GM19328 (cell line): Measurements from ENCODE around the gene IGFALS.

Source experiments
- ATAC-seq: cut with Tn5 transposase; IDR thresholded peaks from one replicate; pipeline ENCODE4 v1.9.1; 2021; ENCODE audit warnings: mild to moderate bottlenecking, moderate library complexity; ENCODE audit not compliant: unreplicated experiment

Gene IGFALS

DNA sequence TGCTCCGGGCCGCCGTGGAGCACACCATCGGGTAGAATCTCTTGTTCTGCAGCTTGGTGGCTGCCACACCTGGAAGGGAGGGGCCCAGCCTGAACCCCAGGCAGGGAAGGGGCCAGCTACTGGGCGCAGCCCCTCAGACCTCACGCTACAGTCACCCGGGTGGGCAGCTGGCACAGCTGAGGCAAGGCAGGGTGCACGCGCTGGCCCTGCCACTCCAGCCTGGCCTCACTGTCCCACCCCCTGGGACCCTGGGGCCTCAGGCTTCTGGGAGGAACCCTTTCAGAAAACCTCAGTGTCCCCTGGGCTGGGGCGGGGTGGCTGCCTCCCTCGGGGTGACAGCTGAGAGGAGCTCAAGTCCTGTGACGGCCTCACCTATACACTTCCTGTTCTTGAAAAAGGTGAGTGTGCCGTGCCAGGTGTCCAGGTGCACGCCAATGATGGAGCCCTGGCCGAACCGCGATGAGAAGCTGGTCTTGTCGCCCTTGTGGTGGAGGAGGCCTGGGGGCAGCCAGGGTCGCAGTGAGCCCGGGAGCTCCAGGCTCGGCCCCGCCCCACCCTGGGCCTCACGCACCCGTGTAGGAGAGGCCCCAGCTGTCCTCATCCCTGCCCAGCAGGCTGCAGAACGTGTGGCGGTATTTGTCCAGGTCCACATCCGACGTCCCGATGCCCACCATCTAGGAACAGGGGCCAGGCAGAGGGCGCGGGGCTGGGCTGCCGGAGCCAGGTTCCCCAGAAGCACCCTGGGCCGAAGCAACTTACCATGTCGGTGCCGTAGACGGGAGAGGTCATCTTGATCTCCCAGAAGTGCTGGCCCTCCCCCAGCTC lies 15.9 kb downstream of the IGFALS start:
- ATAC-seq: no peak

DNA sequence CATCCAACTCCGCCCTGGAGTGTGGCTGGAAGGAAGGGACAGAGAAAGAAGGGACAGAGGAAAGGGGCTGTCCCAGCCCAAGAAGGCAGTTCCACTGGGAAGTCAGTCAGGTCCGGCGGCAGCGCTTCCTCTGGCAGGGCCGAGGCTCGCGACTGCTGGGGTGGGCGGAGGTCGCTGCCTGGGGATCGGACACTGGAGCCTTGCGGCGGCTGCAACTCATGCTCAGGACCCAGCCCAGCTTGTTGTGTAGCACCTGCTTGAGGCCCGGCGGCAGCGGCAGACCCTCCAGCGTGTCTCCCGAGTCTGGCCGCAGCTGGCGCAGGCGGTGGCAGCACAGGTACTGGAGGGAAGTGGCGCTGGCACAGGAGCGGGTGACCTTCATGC lies 16.5 kb downstream of the IGFALS start:
- no peak for ATAC-seq

DNA sequence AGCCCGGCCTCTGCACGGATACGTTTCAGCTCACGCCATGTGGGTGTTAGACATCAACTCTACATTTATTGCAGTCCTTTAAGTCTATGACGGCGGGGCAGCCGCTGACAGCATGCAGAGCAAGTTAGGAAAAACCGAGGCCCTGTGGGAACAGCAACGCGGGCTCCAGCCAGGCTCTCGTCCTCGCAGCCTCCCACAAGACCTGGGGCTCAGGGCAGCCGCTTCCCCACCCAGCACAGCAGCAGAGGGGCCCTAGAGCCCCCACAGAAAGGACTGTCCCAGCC lies 16.9 kb downstream of the IGFALS start:
- no peak for ATAC-seq

DNA sequence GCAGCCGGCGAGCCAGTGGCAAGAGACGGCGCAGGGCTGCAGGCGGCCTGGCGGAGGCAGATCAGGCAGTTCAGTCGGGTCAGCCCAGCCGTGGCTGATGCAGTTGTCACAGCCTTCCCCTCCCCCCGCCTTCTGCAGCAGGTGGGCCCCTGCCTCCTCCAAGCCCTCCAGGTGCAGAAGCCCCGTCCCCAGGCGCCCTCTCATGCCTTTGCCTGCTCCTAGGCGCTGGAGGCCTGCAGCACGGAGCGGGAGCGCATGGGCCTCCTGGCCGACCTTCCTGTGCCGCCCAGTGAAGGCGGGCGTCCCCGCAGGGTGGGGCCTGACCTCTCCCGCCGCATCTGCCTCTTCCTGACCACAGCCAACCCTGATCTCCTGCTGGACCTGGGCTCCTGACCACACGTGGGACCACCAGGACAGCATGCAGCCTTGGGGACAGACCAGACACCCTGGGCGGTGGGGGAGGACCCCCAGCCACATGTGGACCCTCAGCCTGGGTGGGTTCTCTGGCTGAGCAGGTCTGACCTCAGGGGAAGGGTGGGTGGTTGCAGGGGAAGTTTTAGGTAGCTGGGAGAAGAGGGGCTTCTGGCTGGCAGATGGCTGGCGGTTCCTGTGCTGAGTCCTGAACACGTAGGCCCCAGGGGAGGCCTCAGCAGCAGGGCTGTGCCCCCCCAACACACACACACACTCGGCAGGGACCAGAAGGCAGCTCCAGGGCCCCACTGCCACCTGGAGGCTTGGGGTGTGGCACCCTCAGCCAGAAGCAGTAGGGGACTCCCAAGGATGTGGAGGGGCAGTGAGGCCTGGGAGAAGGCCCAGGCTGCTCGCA lies 17.4 kb downstream of the IGFALS start:
- ATAC-seq: no peak

DNA sequence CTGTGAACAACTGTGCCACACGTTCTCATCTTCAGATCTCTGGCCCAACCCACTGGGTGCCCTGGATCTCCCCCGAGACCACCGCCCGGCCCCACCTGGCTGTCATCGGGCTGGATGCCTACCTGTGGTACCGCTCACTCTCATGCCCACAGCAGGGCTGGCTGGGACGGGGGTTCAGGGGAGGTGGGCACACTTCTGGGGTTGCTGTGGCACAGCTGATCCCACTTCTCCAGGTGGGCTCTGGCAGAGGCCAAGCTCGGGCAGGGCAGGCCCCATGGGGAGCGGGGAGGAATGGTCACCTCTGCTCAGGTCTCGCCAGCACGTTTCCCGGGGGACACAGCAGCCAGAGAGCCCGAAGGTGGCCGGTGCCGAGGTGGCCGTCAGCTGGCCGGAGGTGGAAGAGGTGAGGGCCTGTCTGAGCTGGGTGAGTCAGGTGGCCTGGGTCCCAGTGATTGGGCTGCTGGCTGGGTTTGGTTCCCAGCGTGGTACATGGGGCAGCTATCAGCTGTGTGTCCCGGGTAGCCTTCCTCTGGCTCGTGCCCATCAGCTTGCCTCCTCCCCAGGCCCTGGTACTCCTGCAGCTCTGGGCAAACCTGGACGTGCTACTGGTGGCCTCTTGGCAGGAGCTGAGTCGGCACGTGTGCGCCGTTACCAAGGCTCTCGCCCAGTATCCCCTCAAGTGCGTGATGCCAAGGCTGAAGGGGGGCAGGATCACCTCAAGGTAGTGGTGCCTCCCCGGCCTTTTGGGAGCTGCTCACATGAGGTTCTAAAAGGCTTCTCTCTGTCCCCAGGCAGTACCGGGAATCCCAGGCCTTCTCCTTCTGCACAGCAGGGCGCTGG lies 18.3 kb downstream of the IGFALS start:
- ATAC-seq: no peak

DNA sequence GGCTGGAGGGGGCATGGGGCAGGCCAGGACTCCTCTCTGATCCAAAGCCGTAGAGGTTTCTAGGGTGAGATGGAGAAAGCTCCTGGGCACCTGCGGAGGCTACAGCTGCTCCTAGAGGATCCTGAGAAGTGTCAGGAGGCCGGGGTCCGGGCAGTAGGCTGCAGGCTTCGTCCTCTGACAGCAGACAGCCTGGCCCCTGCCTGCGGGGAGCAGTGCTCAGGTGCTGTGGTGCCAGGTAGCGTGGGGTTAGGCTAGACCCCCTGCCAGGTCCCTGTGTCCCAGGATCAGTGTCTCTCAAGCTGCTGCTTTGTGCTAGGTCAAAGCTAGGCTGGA lies 19.1 kb downstream of the IGFALS start:
- no peak for ATAC-seq

DNA sequence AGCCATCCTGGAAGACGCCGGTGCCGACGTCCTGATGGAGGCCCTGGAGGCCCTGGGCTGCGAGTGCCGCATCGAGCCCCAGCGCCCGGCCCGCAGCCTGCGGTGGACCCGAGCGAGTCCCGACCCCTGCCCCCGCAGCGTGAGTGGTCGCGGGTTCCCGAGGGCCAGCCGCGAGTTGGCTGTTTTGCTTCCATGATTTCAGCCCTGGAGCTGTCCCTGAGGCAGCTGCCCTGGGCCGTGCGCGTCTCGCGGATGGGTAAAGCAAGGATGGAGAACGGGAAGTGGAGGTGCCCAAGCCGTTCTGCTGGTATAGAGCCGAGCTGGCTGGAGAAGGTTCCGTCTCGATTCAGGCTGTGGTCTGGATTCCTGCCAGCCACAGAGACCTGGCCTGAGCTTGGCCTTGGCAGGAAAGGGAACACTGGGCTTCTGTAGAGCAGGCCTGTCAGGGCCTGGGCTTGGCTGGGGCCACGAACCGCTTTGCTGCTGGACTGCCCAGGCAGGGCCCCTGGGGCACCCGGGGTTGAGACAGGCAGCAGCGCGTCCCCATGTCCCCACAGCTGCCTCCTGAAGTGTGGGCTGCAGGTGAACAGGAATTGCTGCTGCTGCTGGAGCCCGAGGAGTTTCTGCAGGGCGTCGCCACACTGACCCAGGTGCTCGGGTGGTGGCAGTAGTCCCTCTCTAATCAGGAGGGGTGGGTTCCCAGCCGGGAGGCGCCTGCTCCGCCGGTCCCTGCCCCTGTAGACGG lies 19.6 kb downstream of the IGFALS start:
- no peak for ATAC-seq

DNA sequence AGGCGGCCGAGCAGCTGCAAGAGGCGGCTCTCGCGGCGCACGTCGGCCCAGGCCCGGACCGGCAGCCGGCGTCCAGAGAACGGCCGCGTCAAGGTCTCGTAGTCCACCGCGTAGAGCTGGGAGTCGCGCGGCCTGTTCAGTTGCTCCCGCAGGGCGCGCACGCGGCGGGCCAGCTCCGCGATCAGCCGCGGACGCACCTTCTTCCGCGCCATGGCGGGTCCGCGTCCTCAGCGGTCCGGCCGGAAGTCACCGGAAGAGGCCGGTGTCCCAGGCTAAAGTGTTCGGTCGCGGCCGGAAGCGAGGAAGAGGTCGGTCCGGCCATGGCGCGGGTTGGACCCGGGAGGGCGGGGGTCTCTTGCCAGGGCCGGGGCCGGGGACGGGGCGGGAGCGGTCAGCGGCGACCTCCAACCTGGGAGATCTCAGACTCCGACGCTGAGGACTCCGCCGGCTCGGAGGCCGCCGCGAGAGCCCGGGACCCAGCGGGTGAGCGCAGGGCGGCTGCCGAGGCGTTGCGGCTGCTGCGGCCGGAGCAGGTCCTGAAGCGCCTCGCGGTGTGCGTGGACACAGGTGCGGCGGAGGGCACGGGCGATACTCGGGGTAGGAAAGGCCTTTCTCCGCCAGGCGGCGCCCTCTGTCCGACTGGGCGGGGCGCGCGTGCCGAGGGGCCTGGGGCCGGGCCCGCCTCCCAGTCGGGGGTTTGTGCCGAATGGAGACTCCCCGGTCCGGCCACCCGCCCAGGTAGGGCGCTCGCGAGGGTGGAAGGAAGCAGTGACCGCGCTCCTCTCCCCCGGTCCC lies 20.4 kb downstream of the IGFALS start, which contains the start of gene MRPS34:
TSS of gene MRPS34 (minus strand) at position 227 of the 795 bp plus-strand sequence. CDS start at position 212, 15 bp downstream.
- ATAC-seq: no peak

DNA sequence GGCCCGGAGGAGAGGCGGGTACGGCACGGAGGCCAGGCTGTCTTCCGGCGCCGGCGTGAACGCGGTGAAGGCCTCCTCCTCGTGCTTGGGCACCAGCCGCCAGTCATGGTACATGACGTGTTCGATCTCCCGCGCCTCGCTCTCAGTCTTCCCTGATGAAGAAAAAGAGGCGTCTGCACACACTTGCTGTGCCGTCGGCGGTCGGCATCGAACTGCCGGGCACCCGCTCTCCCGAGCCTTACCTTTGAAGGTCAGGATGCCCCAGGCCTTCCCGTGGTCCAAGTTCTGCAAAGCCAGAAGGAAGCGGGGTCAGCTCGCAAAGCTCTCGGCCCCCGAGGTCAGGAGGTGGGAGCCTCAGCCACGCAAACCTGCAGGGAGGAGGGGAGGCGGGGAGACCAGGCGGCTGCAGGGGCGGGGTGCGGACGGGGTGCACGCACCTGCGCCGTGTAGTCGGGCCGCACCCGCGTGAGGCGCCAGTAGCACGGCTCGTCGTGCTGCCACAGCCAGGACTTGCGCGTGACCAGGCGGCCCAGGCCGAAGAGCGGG lies 21.1 kb downstream of the IGFALS start, which contains the start of gene EME2:
TSS of gene EME2 (plus strand) at position 449 of the 546 bp plus-strand sequence. CDS start 418 bp downstream, outside the sequence.
- no peak for ATAC-seq

DNA sequence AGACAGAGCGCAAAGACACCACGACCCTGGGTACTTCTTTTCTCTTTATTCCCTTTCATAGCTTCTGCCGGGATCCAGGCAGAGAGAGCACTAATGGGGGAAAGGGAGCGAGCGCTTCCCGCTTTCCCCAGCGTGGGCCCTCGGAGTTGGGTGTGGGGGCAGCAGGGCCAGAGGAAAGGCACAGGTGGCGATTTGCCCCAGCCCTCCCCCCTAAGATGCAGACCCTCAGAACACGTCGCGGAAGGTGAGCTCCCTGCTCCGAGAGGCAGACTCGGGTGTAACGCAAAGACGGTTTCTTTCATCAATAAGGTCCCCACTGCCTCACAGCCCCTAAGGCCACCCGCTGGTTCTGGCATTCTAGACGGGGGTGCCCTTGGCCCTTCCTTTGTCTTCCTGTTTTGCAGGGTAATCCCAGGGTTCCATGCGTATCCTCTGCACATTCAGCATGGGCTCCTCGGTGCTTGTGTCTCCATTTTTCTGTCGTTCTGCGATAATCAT lies 21.6 kb downstream of the IGFALS start:
- no peak for ATAC-seq

DNA sequence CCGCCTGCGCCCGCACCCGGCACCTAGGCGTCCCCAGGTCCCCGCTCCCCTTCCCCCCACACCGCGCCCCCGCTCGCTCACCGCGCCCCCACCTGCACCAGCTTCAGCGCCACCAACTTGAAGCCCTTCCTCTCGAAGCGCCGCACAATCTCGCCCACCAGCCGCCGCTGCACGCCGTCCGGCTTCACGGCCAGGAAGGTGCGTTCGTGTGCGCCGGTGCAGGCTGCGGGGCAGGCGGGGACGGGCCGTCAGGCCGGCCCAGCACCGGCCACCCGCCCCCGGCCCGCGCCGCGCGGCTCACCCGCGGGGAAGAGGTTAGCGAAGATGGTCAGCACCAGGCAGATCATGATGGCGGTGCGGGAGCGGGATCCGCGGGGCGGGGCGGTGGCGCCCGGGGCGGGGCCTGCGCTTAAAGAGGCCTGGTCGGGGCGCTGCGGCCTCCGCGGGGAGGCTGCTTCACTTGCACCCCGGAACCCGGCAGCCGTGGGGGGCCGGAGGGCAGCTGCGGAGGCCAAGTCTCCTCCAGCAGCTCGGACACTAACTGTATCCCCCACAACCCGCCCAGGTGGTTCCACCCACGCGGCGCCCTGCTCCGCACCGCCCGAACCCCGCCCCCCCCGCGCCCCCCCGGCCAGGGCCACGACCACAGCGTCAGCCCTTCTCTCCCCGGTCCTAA lies 22.2 kb downstream of the IGFALS start, which contains the start of gene NME3:
TSS of gene NME3 (minus strand) at position 356 of the 676 bp plus-strand sequence. CDS start at position 347, 9 bp downstream.
- no peak for ATAC-seq

DNA sequence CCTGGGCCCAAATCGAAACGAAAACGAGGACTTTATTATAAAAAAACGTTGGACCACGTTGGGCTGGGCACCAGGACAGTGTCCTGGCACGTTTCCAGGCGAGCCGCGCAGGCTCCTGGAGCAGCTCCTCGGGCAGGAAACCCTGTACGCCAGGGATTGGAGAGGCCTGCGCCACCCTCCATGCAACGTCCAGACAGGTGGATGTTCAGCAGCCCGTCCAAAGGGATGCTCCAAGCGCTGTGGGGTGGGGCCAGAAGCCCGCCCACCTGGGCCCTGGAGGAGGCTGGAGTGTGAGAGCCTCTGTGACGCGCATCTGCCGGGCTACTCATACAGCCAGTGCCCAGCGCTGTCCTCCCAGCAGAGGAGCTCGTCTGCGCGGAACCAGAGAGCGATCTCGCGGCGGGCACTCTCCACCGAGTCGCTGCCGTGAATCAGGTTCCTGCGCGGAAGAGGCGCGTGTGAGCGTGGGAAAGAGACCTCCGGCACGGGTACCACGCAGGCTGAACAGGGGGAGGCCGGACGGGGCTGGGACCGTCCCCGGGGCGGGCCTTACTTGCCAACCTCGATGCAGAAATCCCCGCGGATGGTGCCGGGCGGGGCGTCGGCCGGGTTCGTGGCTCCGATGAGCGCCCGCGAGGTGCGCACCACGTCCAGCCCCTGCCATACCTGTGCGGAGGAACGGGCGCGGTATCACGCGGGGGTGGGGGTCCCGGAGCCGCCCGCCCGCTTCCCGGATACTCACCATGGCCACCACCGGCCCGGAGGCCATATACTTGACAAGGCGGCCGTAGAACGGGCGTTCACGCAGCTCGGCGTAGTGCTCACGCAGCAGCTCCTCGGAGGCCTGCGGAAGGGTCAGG lies 22.9 kb downstream of the IGFALS start:
- no peak for ATAC-seq

DNA sequence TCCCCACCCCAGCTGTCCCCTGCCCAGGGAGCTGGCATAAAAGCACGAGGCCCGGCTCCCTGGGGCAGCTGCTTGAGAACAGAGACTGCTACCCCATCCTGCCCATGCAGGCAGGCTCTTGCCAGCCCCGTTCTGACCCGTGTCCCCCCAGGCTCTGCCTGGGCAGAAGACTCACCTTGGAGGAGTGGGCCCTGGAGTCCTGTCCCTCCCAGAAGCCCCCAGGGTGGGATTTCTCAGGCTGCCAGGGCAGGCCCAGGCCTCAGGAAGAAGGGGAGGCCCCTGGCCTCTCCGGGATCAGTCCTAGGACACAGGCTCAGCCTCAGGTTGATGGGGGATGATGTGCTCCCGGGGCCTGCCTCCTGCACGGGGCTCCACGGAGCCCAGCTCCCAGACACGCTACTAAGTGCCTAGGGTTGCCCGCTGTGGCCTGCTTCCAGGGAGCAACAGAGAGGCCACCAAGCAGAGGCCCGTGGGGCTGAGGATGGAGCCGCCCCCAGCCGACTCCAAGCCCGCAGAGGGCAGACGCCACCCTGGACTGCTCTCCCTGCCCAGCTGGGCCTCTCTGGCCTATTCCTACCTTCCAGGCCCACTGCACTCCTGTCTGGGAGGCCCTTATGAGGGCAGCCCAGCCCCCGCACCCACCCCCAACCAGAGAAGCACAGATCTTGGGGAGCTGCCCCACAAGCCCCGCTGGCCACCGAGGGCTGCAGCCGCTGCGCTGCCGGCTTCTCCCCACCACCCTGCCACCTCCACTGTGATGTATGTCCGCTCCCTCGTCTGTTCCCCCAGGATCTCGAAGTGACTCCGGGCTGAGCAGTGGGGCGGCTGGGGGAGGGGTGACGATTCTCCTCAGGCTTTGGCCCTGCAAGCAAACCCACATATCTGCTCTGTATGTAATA lies 23.9 kb downstream of the IGFALS start:
- no peak for ATAC-seq

DNA sequence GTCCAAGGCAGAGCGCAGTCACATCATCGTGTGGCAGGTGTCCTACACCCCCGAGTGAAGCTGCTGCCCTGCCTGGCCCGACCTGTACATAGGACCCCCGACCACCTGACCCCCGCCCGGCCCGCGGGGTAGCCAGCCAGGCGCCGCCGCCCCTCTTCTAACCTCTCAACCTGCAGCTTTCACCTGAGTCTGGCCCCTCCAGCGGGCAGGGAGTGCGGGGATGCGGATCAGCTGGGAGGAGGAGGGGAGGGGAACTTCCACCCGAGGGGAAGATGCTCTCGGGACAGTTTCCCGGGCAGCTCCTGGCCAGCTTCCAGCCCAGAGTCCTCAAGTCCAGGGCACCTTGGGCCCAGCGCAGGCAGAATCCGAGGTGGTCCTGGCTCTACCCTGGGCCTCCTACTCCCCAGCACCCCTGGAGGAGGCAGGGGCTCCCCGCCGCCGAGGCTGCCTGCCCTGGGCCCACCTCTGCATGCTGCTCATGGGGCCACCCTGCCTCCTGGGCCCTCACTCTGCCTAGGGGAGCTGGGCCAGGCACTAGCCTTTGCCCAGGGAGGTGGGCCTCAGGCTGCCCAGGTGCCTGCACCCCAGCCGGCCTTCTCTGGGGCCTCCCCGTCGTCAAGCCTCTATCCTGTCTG lies 24.6 kb downstream of the IGFALS start:
- no peak for ATAC-seq

DNA sequence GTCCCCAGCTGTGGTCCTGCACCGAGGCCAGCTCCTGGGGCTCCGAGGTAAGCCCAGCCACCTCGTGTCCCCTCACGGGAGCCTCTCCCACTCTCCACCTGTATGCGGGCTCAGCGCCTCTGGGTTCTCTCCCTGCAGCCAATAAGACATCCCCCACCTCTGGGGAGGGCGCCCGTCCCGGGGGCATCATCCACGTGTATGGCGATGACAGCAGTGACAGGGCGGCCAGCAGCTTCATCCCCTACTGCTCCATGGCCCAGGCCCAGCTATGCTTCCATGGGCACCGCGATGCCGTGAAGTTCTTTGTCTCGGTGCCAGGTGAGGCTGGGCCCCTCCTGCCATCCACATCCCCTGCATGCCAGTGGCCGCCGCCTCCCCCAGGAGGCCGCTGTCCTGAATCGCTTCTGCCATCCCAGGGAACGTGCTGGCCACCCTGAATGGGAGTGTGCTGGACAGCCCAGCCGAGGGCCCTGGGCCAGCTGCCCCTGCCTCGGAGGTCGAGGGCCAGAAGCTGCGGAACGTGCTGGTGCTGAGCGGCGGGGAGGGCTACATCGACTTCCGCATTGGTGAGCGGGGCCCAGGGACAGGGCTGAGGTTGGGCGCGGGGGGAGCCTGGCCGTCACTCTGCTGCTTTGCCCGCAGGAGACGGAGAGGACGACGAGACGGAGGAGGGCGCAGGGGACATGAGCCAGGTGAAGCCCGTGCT lies 25.3 kb downstream of the IGFALS start:
- no peak for ATAC-seq
